Ovary (tissue), 3 donors: ENCODE measurements around the gene PPFIBP2.

ENCODE experiments used
- CTCF ChIP-seq, 3 donors: fragments of 450-650 bp in 2 of 3; fragments of 200-600 bp in 1 of 3; IDR thresholded peaks; one replicate each; pipeline versions ENCODE4 v1.5.1 to v1.8.0; 2016 to 2022; ENCODE audit warnings: antibody characterized with exemption in 3 of 3, mild to moderate bottlenecking in 1 of 3
- EP300 ChIP-seq: sonication (generic); formaldehyde crosslinking; IDR thresholded peaks from one replicate; pipeline ENCODE4 v1.6.1; 2017; ENCODE audit warnings: antibody characterized with exemption
- POLR2A ChIP-seq: fragments of 450-650 bp; IDR thresholded peaks from one replicate; pipeline ENCODE4 v1.6.1; 2017; ENCODE audit warnings: antibody characterized with exemption, mild to moderate bottlenecking, moderate library complexity
- donor health status: DM: no; HTN: no; CAD: no.

- TF ChIP-seq CTCF (IDR thresholded peaks at IDR 0.05) = no peak
- TF ChIP-seq EP300 = no peak
- TF ChIP-seq POLR2A = no peak
Measured at GRCh38 chr11:7622721-7623120, 108.9 kb downstream of the PPFIBP2 start.
